CD14-positive monocyte (primary cell): ENCODE measurements around the gene DIABLO. TPM values are rescaled to one million over a fixed set of nuclear protein-coding genes. Genes with fewer than 3 reads are reported as not detected.

Experiments
- DNase-seq, 3 donors: peaks; one replicate each; pipeline ENCODE4 v3.0.0-alpha.2; 2011 to 2022
- H2AFZ ChIP-seq: 2 replicates; pipeline ENCODE4 v1.6.0; 2012; ENCODE audit warnings: mild to moderate bottlenecking, low read depth, low read length, inconsistent platforms; ENCODE audit not compliant: insufficient read depth, poor library complexity, severe bottlenecking
- H3K27ac ChIP-seq, 2 donors: 1 replicate in 1 of 2; 2 replicates in 1 of 2; pipeline ENCODE4 v1.5.1; 2012 to 2013; ENCODE audit warnings: low read length in 2 of 2, control low read depth in 1 of 2, inconsistent platforms in 1 of 2, low read depth in 1 of 2, mild to moderate bottlenecking in 1 of 2
- H3K27me3 ChIP-seq, 2 donors: one replicate each; pipeline versions ENCODE4 v1.6.0 to v1.6.1; 2011 to 2013; ENCODE audit warnings: low read length in 2 of 2; ENCODE audit not compliant: control insufficient read depth in 2 of 2, insufficient read depth in 2 of 2
- H3K36me3 ChIP-seq, 2 donors: replicated peaks in 1 of 2; 1 replicate in 1 of 2; 2 replicates in 1 of 2; pipeline versions ENCODE4 v1.5.1 to v1.6.1; 2012 to 2013; ENCODE audit warnings: low read length in 2 of 2, control low read depth in 1 of 2, inconsistent platforms in 1 of 2, mild to moderate bottlenecking in 1 of 2; ENCODE audit not compliant: insufficient read depth in 2 of 2, control insufficient read depth in 1 of 2
- H3K4me1 ChIP-seq, 2 donors: 1 replicate in 1 of 2; 2 replicates in 1 of 2; pipeline versions ENCODE4 v1.5.1 to v1.6.1; 2012 to 2013; ENCODE audit warnings: low read length in 2 of 2, control low read depth in 1 of 2, inconsistent platforms in 1 of 2, mild to moderate bottlenecking in 1 of 2, moderate library complexity in 1 of 2; ENCODE audit not compliant: insufficient read depth in 2 of 2, control insufficient read depth in 1 of 2
- H3K4me2 ChIP-seq: replicated peaks from 2 replicates; pipeline ENCODE3; 2012; ENCODE audit warnings: low read length, moderate library complexity, mild to moderate bottlenecking; ENCODE audit not compliant: poor library complexity, severe bottlenecking; ENCODE audit errors: extremely low read depth
- H3K4me3 ChIP-seq, 3 experiments: fragments of 200-600 bp in 1 of 3; sonication (generic) in 1 of 3; replicated peaks in 1 of 3; 1 replicate in 2 of 3; 2 replicates in 1 of 3; pipeline ENCODE4 v1.5.1; 2011 to 2013; ENCODE audit warnings: low read length in 3 of 3, mild to moderate bottlenecking in 3 of 3, control low read depth in 2 of 3, low read depth in 2 of 3, inconsistent platforms in 1 of 3, moderate library complexity in 1 of 3
- H3K79me2 ChIP-seq: 2 replicates; pipeline ENCODE4 v1.6.0; 2012; ENCODE audit warnings: mild to moderate bottlenecking, control low read depth, inconsistent platforms, low read length, moderate library complexity; ENCODE audit not compliant: insufficient read depth
- H3K9ac ChIP-seq: 2 replicates; pipeline ENCODE4 v1.6.0; 2017; ENCODE audit warnings: low read length, mild to moderate bottlenecking; ENCODE audit not compliant: insufficient read depth, poor library complexity, severe bottlenecking
- H3K9me3 ChIP-seq, 2 donors: replicated peaks in 1 of 2; 1 replicate in 1 of 2; 2 replicates in 1 of 2; pipeline versions ENCODE4 v1.5.1 to v1.6.1; 2012 to 2013; ENCODE audit warnings: low read length in 2 of 2, control low read depth in 1 of 2; ENCODE audit not compliant: control insufficient read depth in 1 of 2, insufficient read depth in 1 of 2
- H4K20me1 ChIP-seq: 2 replicates; pipeline ENCODE4 v1.6.0; 2012; ENCODE audit warnings: mild to moderate bottlenecking, low read length, control low read depth, moderate library complexity; ENCODE audit not compliant: insufficient read depth
- H3K27ac Mint-ChIP-seq, 7 donors: one replicate each; pipeline ENCODE4 v1.8.0; 2020; ENCODE audit warnings: mild to moderate bottlenecking in 7 of 7, mixed read lengths in 7 of 7, moderate library complexity in 6 of 7, inconsistent platforms in 2 of 7
- H3K27me3 Mint-ChIP-seq, 3 donors: one replicate each; pipeline ENCODE4 v1.8.0; 2021 to 2022; ENCODE audit warnings: low read depth in 3 of 3, mild to moderate bottlenecking in 3 of 3, mixed read lengths in 3 of 3, moderate library complexity in 3 of 3, inconsistent platforms in 1 of 3
- H3K36me3 Mint-ChIP-seq, 2 donors: one replicate each; pipeline ENCODE4 v1.8.0; 2020; ENCODE audit warnings: mixed read lengths in 2 of 2, inconsistent platforms in 1 of 2, mild to moderate bottlenecking in 1 of 2
- H3K4me1 Mint-ChIP-seq: one replicate; pipeline ENCODE4 v1.8.0; 2020; ENCODE audit warnings: mild to moderate bottlenecking, mixed read lengths
- H3K4me3 Mint-ChIP-seq, 2 donors: one replicate each; pipeline ENCODE4 v1.8.0; 2020; ENCODE audit warnings: mild to moderate bottlenecking in 2 of 2, mixed read lengths in 2 of 2, moderate library complexity in 1 of 2
- H3K9me3 Mint-ChIP-seq, 7 donors: one replicate each; pipeline ENCODE4 v1.8.0; 2020 to 2022; ENCODE audit warnings: mixed read lengths in 7 of 7, mild to moderate bottlenecking in 6 of 7, moderate library complexity in 6 of 7, inconsistent platforms in 2 of 7
- WGBS: methylation state at CpG from one replicate; pipeline ENCODE4 v1.1.5; 2013; ENCODE audit warnings: missing lambda C conversion rate; ENCODE audit not compliant: insufficient coverage; 5-methylcytosine and 5-hydroxymethylcytosine counted together
- intact Hi-C, 2 donors: fragments of 100-400 bp; cut with micrococcal nuclease; formaldehyde crosslinking; loops; one replicate each; pipeline versions ENCODE4 v1.15.0 to v1.15.1; 2023
- polyA plus RNA-seq, 3 donors: library from polyadenylated mRNA; depleted of rRNA in 1 of 3; unstranded in 2 of 3; stranded (reverse) in 1 of 3; fragments of 300-500 nt in 2 of 3; fragments of >200 nt in 1 of 3; fragmentation: Illumina TruSeq in 2 of 3; gene quantifications; 1 replicate in 2 of 3; 2 replicates in 1 of 3; pipeline ENCODE4 v1.2.3, GENCODE V29; 2012 to 2021
- TF ChIP-seq, protein P1 (sequence below): fragments of 200-600 bp; IDR thresholded peaks from one replicate; pipeline ENCODE4 v1.8.0; 2022; ENCODE audit warnings: antibody characterized with exemption, mild to moderate bottlenecking

DIABLO gene
- polyA plus RNA-seq, 3 donors: 33.5 to 55.9 (median 51.3) TPM

DNA sequence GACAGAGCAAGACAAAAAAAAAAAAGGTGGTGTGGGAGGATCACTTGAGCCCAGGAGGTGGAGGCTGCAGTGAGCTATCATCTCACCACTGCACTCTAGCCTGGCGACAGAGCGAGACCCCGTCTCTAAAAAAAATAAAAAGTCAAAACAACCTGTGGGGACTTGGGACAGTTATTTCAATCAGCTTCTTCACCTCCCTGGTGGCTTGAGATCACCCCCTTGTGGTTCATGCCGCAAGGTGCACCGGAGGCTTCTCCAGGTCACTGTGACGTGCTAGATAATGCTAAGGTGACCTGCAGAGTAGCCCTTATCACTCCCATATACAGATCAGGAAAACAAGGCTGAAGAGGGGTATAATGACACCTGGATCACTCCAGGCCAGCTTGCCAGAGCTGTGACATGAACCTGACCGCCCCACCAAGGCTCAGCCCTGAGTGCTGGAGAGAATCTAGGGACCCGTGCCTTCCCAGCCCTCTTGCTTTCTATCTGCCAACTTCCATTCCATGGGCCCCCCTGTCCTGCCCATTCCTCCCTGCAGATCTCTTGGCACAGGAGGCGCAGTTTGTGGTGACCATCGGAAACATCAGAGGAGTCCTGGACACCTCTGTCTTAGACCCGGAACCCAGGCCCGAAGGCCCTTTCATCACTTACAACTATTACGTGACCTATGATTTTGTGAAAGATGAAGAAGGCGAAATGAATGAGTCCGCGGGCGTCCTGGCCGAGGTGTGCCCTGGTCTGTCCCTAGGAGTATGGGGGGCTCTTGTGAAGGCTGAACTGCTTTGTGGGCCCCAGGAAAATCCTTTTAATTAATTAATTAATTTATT is 34.8 kb downstream of the DIABLO start:
- Histone ChIP-seq H3K9me3 (no peaks in the 10 kb centered on the region), H3K4me1 (no peaks in the 10 kb centered on the region), H3K9ac (no peak overlapping the region), H3K27me3 (no peaks in the 10 kb centered on the region), H4K20me1 (no peaks in the 10 kb centered on the region), H3K79me2 (no peaks in the 10 kb centered on the region), H3K36me3 (no peaks in the 10 kb centered on the region), H3K27ac (no peak overlapping the region), H2AFZ (no peak overlapping the region), H3K4me2 (no peak overlapping the region), H3K4me3 (no peak overlapping the region)
- Mint-ChIP-seq H3K4me1 (no peaks in the 10 kb centered on the region), H3K36me3 (no peaks in the 10 kb centered on the region), H3K27ac (no peak overlapping the region), H3K27me3 (peaks cover 0 to 7% (median 4%) of the 10 kb centered on the region in 3 donors), H3K4me3 (no peak overlapping the region), H3K9me3 (peaks cover 0 to 5% (median 1%) of the 10 kb centered on the region in 7 donors)
- TF ChIP-seq, protein P1, sequence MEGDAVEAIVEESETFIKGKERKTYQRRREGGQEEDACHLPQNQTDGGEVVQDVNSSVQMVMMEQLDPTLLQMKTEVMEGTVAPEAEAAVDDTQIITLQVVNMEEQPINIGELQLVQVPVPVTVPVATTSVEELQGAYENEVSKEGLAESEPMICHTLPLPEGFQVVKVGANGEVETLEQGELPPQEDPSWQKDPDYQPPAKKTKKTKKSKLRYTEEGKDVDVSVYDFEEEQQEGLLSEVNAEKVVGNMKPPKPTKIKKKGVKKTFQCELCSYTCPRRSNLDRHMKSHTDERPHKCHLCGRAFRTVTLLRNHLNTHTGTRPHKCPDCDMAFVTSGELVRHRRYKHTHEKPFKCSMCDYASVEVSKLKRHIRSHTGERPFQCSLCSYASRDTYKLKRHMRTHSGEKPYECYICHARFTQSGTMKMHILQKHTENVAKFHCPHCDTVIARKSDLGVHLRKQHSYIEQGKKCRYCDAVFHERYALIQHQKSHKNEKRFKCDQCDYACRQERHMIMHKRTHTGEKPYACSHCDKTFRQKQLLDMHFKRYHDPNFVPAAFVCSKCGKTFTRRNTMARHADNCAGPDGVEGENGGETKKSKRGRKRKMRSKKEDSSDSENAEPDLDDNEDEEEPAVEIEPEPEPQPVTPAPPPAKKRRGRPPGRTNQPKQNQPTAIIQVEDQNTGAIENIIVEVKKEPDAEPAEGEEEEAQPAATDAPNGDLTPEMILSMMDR: peak; percentile 74
- DNase-seq: peak in 2 of 3 donors; percentile 34 to 35
- WGBS: 100% methylated on average over 2 of the region's 18 CpGs
- intact Hi-C loops: no loop called here

DNA sequence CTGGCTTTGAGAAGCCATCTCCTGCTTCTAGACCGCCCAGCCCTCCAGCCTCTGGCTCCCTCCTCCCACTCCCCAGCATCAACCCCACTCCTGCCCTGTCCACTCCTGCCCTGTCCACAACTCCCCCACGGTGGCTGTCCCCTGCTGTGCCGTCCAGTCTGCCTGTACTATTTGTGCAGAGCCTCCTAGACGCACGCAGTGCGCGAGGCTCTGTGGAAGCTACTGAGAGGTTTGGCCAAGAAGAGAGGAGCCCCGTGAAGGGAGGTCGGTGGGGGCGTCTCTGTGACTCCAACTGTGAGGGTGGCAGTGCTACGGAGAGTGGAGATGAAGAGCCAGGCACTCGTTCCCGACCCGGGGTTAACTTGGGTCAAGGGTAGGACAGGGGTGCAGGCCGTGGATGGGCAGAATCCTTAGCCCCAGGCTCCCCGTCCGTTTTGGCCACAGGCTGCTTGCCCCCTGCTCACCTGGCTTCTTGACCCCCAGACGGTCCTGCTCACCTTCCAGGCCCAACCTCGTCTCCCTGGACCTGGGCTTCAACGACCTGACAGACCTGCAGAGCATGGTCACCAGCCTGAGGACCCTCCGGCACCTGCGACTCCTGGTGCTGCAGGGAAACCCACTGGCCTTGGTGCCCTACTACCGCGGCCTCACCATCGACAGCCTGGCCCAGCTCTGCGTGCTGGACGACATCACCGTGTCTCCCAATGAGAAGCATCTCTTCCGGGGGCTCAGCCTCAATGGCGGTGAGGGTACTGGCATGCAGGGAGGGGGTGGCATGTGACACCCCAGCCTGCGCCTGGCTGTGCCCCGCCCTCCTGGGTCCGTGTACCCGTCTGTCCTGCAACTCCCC is 36.0 kb downstream of the DIABLO start:
- Histone ChIP-seq H3K36me3 (no peaks in the 10 kb centered on the region), H4K20me1 (no peaks in the 10 kb centered on the region), H3K4me2 (no peak overlapping the region), H3K27ac (no peak overlapping the region), H3K79me2 (no peaks in the 10 kb centered on the region), H3K9me3 (no peaks in the 10 kb centered on the region), H3K27me3 (no peaks in the 10 kb centered on the region), H3K4me1 (peaks cover 0 to under 1% of the 10 kb centered on the region in 2 donors), H3K4me3 (no peak overlapping the region), H2AFZ (no peak overlapping the region), H3K9ac (no peak overlapping the region)
- WGBS: 95% methylated on average over 29 of the region's 34 CpGs
- H3K4me3 Mint-ChIP-seq: no peak overlapping the region
- peak overlapping the region in 1 of 7 donors; percentile 36 for H3K27ac Mint-ChIP-seq
- H3K27me3 Mint-ChIP-seq: peaks cover 1 to 7% (median 2%) of the 10 kb centered on the region in 3 donors
- TF ChIP-seq, protein P1: no peak
- no peak for DNase-seq
- H3K9me3 Mint-ChIP-seq: peaks cover 0 to 2% (median 0%) of the 10 kb centered on the region in 7 donors
- intact Hi-C loops: no loop called here
- H3K36me3 Mint-ChIP-seq: no peaks in the 10 kb centered on the region
- H3K4me1 Mint-ChIP-seq: peaks cover 8% of the 10 kb centered on the region
